GM19023 (cell line): ENCODE measurements around the gene RAMACL.
"Not testable (repeated sequence)": the region's sequence is repeated elsewhere in the genome, so short reads cannot be mapped to it uniquely, and the experiment has no call there.

ENCODE experiments used
- ATAC-seq: cut with Tn5 transposase; IDR thresholded peaks from one replicate; pipeline ENCODE4 v1.9.1; 2021; ENCODE audit warnings: mild to moderate bottlenecking, moderate library complexity; ENCODE audit not compliant: unreplicated experiment

RAMACL gene

GRCh38 chr6:166539011-166539385 lies 47.5 kb downstream of the RAMACL start:
- not testable (repeated sequence) for ATAC-seq

DNA sequence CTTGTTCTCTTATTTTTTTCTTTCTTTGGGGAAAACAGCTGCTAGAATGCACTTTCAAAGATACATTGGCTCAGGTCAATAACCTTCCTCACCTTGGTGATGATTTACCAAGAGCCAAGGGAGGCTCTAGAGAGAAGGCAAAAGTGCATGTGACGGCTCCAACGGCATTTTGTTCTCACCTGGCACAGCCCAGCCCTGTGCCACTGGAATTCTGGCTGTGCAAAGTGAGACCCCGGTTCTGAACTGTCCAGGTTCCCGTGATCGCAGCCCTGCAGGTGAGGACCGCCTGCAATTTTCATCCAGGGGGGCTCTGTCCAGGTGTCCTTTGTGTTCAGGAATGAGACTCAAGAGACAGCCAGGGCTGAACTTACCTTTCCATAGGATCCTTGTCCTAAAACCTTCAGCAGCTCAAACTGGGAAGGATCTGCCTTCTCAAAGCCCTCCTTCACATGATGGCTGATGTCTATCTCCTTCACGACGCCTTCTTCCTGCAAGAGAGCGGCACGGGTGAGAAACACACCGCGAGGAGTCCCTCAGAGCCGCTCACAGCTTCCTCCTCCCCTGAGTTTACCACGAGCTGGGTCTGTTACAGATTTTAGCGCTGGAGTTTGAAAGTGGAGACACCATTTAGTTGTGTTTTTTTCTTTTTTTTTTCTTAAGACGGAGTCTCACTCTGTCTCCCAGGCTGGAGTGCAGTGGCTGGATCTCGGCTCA lies 48.0 kb downstream of the RAMACL start:
- no peak for ATAC-seq

DNA sequence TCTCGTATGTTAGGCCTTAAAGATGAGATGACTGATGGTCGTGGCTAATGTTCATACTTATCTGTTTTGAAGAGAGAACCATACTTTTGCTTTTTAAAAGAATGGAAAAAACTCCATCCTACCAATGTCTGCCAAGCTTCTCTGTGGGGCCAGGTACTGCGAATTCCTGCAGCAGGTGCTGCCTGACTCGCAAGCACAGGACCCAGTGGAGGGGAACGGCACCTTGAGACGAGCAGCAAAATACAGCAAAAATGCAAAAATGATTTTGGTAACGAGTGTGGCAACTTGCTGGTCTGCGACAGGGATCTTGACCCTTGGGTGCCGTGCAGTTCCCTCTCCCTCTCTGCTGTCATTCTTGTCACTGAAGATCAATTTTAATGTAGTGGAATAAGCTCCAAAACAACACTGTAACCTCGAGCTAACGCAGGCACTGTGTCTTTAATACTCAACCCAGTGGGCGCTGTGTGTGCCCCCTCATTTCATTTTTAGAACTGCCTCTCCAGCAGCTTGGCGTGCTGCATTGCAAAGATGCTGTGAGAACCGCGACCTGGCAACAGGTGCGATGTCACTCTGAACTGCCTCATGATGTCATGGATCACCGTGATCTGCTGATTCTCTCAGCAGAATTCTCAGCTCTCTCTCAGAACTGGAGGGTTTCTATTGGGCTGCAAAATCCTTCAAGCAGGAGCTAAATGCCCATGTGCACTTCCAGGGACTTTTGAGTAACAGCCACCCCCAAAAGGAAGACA lies 51.6 kb downstream of the RAMACL start:
- no peak for ATAC-seq

DNA sequence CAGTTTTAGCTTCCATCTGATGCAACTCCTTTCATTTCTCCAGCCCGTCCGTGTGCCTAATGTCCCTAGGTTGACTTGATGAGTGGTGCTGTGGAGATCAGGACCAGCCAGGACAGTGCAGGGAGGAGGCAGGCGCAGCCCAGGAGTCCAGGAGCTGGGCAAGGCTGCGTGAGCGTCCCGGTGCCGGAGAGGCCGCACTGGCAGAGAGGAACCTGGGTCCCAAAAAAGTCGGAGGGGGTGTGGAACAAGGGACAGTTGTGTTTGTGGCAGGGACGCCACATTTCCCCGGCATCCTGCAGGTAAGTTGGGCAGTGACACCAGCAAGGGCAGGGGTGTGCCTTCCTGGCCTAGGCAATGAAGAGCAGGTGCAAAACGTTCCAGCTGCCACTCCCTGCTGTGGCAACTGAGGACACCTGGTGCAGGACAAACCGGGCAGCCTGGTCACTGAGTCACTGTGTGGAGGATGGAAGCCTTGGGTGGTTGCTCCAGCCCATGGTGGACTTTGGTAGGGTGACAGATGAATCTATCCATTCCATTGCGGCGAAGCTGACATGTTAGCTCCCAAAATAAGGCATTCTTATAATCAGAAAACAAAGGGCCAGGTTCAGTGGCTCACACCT lies 53.2 kb downstream of the RAMACL start:
- ATAC-seq = no peak
